AG04450 (cell line): ENCODE results near the gene CRADD. TPM values are rescaled to one million over a fixed set of nuclear protein-coding genes. Genes with fewer than 3 reads are reported as not detected.

Experiments
- CTCF ChIA-PET: fragments of 300-600, 350-600 bp; formaldehyde crosslinking; extraction: SDS; loops from one replicate; lab custom pipeline; 2022; ENCODE audit warnings: antibody characterized with exemption, inconsistent platforms; lab: Charles Lee
- POLR2A ChIA-PET: fragments of 350-600 bp; formaldehyde crosslinking; extraction: SDS; loops from one replicate; lab custom pipeline; 2021; ENCODE audit warnings: antibody characterized with exemption, inconsistent platforms; lab: Yijun Ruan, JAX
- DNase-seq: peaks from one replicate; pipeline ENCODE4 v3.0.0-alpha.2; 2011; ENCODE audit warnings: low read depth, low spot score
- H3K27ac ChIP-seq: one replicate; pipeline ENCODE4 v1.5.1; 2012; ENCODE audit warnings: low read depth, low read length, control low read depth
- H3K27me3 ChIP-seq: one replicate; pipeline ENCODE4 v1.6.0; 2012; ENCODE audit warnings: low read length; ENCODE audit not compliant: control insufficient read depth, insufficient read depth
- H3K4me3 ChIP-seq: 2 replicates; pipeline ENCODE4 v1.5.1; 2011; ENCODE audit warnings: mild to moderate bottlenecking, low read depth, low read length, control low read depth
- H3K9me3 ChIP-seq: 2 replicates; pipeline ENCODE4 v1.5.1; 2012; ENCODE audit warnings: low read length; ENCODE audit not compliant: control insufficient read depth, insufficient read depth
- polyA plus RNA-seq: library from polyadenylated mRNA; depleted of rRNA; stranded (reverse); fragments of >200 nt; gene quantifications from 2 replicates; pipeline ENCODE4 v1.2.3, GENCODE V29; 2011
- TF ChIP-seq, protein P1 (sequence below): IDR thresholded peaks from 2 replicates; pipeline ENCODE4 v1.5.1; 2011; ENCODE audit warnings: low read depth, low read length, control low read depth, inconsistent platforms

The CRADD gene
- polyA plus RNA-seq, 1 experiment, result 8.8 TPM

- H3K27ac ChIP-seq, result no peak overlapping the region
- ChIA-PET POLR2A (interaction anchor here (0.9 kb wide), 1 partner anchor 46 kb away, joined by 4 read pairs; no protein-coding TSS in a partner anchor), CTCF (interaction anchor here (0.9 to 2.0 kb wide), 3 partner anchors 260 to 322 kb away, joined by 3 to 6 read pairs (median 3); no protein-coding TSS in a partner anchor)
- DNase-seq, result no peak
- TF ChIP-seq, protein P1, sequence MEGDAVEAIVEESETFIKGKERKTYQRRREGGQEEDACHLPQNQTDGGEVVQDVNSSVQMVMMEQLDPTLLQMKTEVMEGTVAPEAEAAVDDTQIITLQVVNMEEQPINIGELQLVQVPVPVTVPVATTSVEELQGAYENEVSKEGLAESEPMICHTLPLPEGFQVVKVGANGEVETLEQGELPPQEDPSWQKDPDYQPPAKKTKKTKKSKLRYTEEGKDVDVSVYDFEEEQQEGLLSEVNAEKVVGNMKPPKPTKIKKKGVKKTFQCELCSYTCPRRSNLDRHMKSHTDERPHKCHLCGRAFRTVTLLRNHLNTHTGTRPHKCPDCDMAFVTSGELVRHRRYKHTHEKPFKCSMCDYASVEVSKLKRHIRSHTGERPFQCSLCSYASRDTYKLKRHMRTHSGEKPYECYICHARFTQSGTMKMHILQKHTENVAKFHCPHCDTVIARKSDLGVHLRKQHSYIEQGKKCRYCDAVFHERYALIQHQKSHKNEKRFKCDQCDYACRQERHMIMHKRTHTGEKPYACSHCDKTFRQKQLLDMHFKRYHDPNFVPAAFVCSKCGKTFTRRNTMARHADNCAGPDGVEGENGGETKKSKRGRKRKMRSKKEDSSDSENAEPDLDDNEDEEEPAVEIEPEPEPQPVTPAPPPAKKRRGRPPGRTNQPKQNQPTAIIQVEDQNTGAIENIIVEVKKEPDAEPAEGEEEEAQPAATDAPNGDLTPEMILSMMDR, result no peak
- no peaks in the 10 kb centered on the region for H3K27me3 ChIP-seq
- no peak overlapping the region for H3K4me3 ChIP-seq
- no peaks in the 10 kb centered on the region for H3K9me3 ChIP-seq
Measured at GRCh38 chr12:93824514-93825500, 147.6 kb downstream of the CRADD start.

GRCh38 chr12:93825501-93825888 is 148.3 kb downstream of the CRADD start:
- POLR2A ChIA-PET, result no interaction called here
- H3K27me3 ChIP-seq, result no peaks in the 10 kb centered on the region
- no peak overlapping the region for H3K27ac ChIP-seq
- no peak overlapping the region for H3K4me3 ChIP-seq
- no peaks in the 10 kb centered on the region for H3K9me3 ChIP-seq
- DNase-seq, result no peak
- TF ChIP-seq, protein P1, result no peak
- CTCF ChIA-PET, result interaction anchor here (0.9 to 1.0 kb wide), 2 partner anchors 261 to 323 kb away, joined by 3 read pairs; no protein-coding TSS in a partner anchor

DNA sequence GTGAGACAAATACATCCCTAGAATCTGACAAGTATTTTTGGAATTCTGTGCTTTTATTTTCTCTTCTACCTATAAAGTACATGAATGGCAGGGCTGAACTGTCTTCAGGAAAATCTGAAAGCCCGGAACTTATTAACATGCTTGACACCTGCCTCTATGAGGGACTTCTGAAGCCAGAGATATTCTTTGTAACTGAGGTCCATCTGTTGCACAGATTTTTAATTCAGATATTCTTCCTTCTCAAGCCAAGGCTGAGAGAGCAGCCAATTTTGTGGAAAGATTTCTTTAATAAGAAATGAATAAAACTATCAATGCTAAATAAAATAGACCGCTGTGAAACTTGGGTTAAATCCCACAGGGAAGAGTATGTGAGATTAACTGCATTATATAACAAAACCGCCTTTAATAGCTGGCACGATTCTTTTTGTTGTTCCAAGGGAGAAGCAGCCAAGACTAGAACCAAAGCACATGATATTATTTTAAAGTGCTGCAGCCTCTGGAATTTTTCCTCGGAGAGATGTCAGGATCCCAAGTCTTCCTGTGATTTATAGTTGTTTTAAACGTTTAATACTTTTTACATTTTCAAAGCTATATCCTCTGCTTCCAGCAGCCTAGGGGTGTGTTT is 148.9 kb downstream of the CRADD start:
- DNase-seq, result no peak
- Histone ChIP-seq H3K9me3 (no peaks in the 10 kb centered on the region), H3K4me3 (no peak overlapping the region), H3K27me3 (no peaks in the 10 kb centered on the region), H3K27ac (no peak overlapping the region)
- POLR2A ChIA-PET, result no interaction called here
- TF ChIP-seq, protein P1, result no peak
- CTCF ChIA-PET, result interaction anchor here (0.6 to 1.0 kb wide), 4 partner anchors 249 to 323 kb away, joined by 3 to 5 read pairs (median 3); no protein-coding TSS in a partner anchor

DNA sequence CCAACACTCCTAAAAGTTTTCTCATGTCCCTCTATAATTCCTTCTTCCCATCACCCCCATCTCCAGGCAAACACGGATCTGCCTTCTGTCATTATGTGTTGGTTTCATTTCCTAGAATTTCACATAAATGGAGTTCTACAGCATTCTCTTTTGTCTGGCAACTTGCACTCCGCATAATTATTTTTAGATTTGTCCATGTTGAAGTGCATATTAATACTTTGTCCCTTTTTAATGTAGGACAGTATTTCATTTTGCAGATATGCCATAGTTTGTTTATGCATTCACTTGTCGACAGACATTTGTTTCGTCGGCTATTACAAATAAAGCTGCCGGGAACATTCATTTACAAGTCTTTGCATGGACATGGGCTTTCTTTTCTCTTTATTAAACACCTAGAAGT is 150.0 kb downstream of the CRADD start:
- no peak for DNase-seq
- TF ChIP-seq, protein P1, result no peak
- Histone ChIP-seq H3K4me3 (no peak overlapping the region), H3K27ac (no peak overlapping the region), H3K27me3 (no peaks in the 10 kb centered on the region), H3K9me3 (no peaks in the 10 kb centered on the region)
- ChIA-PET CTCF (no interaction called here), POLR2A (no interaction called here)
